Measurements from ENCODE around the gene C3orf22.

DNA sequence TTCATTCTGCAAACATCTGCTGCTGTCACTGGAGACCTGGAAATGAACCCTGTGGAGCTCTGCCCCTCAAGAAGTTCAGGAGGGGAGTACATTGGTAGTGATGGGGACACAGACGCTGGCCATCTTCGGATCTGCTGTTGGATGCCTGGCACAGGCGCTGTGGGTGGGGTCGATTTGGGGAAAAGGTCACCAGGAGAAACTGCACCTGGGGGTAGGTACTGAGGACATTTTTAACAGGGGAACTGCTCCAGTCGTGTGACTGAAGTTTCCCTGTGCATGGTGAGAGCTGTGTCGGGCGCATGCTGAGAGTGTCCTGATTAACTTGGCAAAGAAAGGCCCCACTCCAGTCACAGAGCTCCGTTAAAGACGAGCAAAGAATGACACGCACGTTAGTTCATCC lies 44.6 kb downstream of the C3orf22 start:
- TF ChIP-seq FOXM1 (IDR thresholded peaks at IDR 0.05; ENCODE audit: borderline replicate concordance, low read depth) = no peak
- no peak for TF ChIP-seq TAF1 (IDR thresholded peaks at IDR 0.05; ENCODE audit: low read depth)
- TF ChIP-seq CREB1 (IDR thresholded peaks at IDR 0.05; ENCODE audit: low read depth) = no peak
- TF ChIP-seq TEAD4 (IDR thresholded peaks at IDR 0.05) = no peak

Measured in Ishikawa (cell line).